GM23338 (cell line): ENCODE data around the gene DRGX. TPM values are rescaled to one million over a fixed set of nuclear protein-coding genes. Genes with fewer than 3 reads are reported as not detected.
A peak's percentile ranks its signal among the peaks of the same experiment; 100 is the strongest.

Source experiments
- ATAC-seq: fragments of 200-7000 bp; cut with Tn5 transposase; 3 replicates; pipeline ENCODE4 v1.9.1; 2020
- DNase-seq: peaks from one replicate; pipeline ENCODE4 v3.0.0-alpha.2; 2015; ENCODE audit warnings: low spot score
- H2AFZ ChIP-seq: fragments of 200-600 bp; sonication (generic); 2 replicates; pipeline ENCODE4 v1.8.0; 2016; ENCODE audit warnings: antibody characterized with exemption, mild to moderate bottlenecking, moderate library complexity
- H3F3A ChIP-seq: fragments of 200-600 bp; sonication (generic); replicated peaks from 2 replicates; pipeline ENCODE4 v1.8.0; 2017; ENCODE audit warnings: antibody characterized with exemption, mixed run types, low read depth
- H3K27ac ChIP-seq: fragments of 200-600 bp; sonication (generic); 2 replicates; pipeline ENCODE4 v1.6.1; 2016; ENCODE audit warnings: low read depth
- H3K27me3 ChIP-seq: fragments of 200-600 bp; sonication (generic); 2 replicates; pipeline ENCODE4 v1.8.0; 2016; ENCODE audit warnings: mild to moderate bottlenecking, mixed run types, moderate library complexity; ENCODE audit not compliant: insufficient read depth
- H3K36me3 ChIP-seq: fragments of 200-600 bp; sonication (generic); 2 replicates; pipeline ENCODE4 v1.8.0; 2016; ENCODE audit warnings: mild to moderate bottlenecking; ENCODE audit not compliant: insufficient read depth
- H3K4me1 ChIP-seq: fragments of 200-600 bp; sonication (generic); 2 replicates; pipeline ENCODE4 v1.8.0; 2016; ENCODE audit warnings: mild to moderate bottlenecking, moderate library complexity; ENCODE audit not compliant: insufficient read depth
- H3K4me2 ChIP-seq: fragments of 200-600 bp; sonication (generic); 2 replicates; pipeline ENCODE4 v1.7.1; 2017; ENCODE audit warnings: mixed run types
- H3K4me3 ChIP-seq: fragments of 200-600 bp; sonication (generic); 2 replicates; pipeline ENCODE4 v1.6.1; 2016; ENCODE audit warnings: mixed run types
- H3K79me2 ChIP-seq: fragments of 200-600 bp; sonication (generic); replicated peaks from 2 replicates; pipeline ENCODE4 v1.8.0; 2017; ENCODE audit warnings: mild to moderate bottlenecking; ENCODE audit not compliant: insufficient read depth
- H3K9me2 ChIP-seq: fragments of 200-600 bp; sonication (generic); 2 replicates; pipeline ENCODE4 v1.8.0; 2017; ENCODE audit not compliant: insufficient read depth
- H4K20me1 ChIP-seq: fragments of 200-600 bp; sonication (generic); replicated peaks from 2 replicates; pipeline ENCODE4 v1.8.0; 2017; ENCODE audit warnings: mild to moderate bottlenecking; ENCODE audit not compliant: insufficient read depth
- H3K27ac Mint-ChIP-seq: 2 replicates; pipeline ENCODE4 v1.8.0; 2020; ENCODE audit warnings: inconsistent platforms, mild to moderate bottlenecking, moderate library complexity, mixed read lengths
- H3K27me3 Mint-ChIP-seq: 3 replicates; pipeline ENCODE4 v1.8.0; 2022; ENCODE audit warnings: low read depth, mild to moderate bottlenecking, moderate library complexity, mixed read lengths, inconsistent platforms; ENCODE audit not compliant: insufficient read depth, poor library complexity
- H3K36me3 Mint-ChIP-seq: 3 replicates; pipeline ENCODE4 v1.8.0; 2021; ENCODE audit warnings: low read depth, mild to moderate bottlenecking, inconsistent platforms, moderate library complexity, mixed read lengths
- H3K4me1 Mint-ChIP-seq: 3 replicates; pipeline ENCODE4 v1.8.0; 2020; ENCODE audit warnings: mild to moderate bottlenecking, inconsistent platforms, mixed read lengths
- H3K4me3 Mint-ChIP-seq: 3 replicates; pipeline ENCODE4 v1.8.0; 2021; ENCODE audit warnings: moderate library complexity, mild to moderate bottlenecking, inconsistent platforms, mixed read lengths
- H3K9me3 Mint-ChIP-seq: 3 replicates; pipeline ENCODE4 v1.8.0; 2020; ENCODE audit warnings: moderate library complexity, mild to moderate bottlenecking, inconsistent platforms, mixed read lengths
- CREB1 ChIP-seq: fragments of 250-450 bp; sonication (Bioruptor Pico); IDR thresholded peaks from 2 replicates; pipeline ENCODE4 v1.5.0; 2020; ENCODE audit warnings: low read depth, mild to moderate bottlenecking, moderate library complexity
- ETS1 ChIP-seq: IDR thresholded peaks from 2 replicates; pipeline ENCODE4 v1.6.1; 2016; ENCODE audit warnings: antibody characterized with exemption
- EZH2 ChIP-seq: fragments of 200-600 bp; sonication (generic); IDR thresholded peaks from one replicate; pipeline ENCODE4 v1.8.0; 2017; ENCODE audit warnings: antibody characterized with exemption, mild to moderate bottlenecking, low read depth; ENCODE audit not compliant: unreplicated experiment
- EZH2phosphoT487 ChIP-seq: fragments of 200-600 bp; sonication (generic); IDR thresholded peaks from one replicate; pipeline ENCODE4 v1.8.1; 2018; ENCODE audit warnings: antibody characterized with exemption; ENCODE audit not compliant: unreplicated experiment
- JUNB ChIP-seq: IDR thresholded peaks from one replicate; pipeline ENCODE4 v1.6.1; 2016; ENCODE audit warnings: antibody characterized with exemption; ENCODE audit not compliant: unreplicated experiment
- NANOG ChIP-seq: IDR thresholded peaks from 2 replicates; pipeline ENCODE4 v1.6.1; 2016; ENCODE audit warnings: antibody characterized with exemption, borderline replicate concordance
- REST ChIP-seq: IDR thresholded peaks from one replicate; pipeline ENCODE4 v1.6.1; 2018; ENCODE audit warnings: antibody characterized with exemption; ENCODE audit not compliant: unreplicated experiment
- STAT1 ChIP-seq: IDR thresholded peaks from one replicate; pipeline ENCODE4 v1.6.1; 2016; ENCODE audit warnings: antibody characterized with exemption; ENCODE audit not compliant: unreplicated experiment
- ZNF114 ChIP-seq: fragments of 250-450 bp; sonication (Bioruptor Pico); IDR thresholded peaks from 2 replicates; pipeline ENCODE4 v1.5.0; 2020; ENCODE audit warnings: mild to moderate bottlenecking, moderate library complexity
- ZNF331 ChIP-seq: fragments of 250-450 bp; sonication (Bioruptor Pico); IDR thresholded peaks from 2 replicates; pipeline ENCODE4 v1.5.0; 2020; ENCODE audit warnings: low read depth, mild to moderate bottlenecking, moderate library complexity
- polyA plus RNA-seq: library from polyadenylated mRNA; unstranded; fragments of >200 nt; fragmentation: Nextera tagmentation; extraction: Ambion mirVana; gene quantifications from 2 replicates; pipeline ENCODE4 v1.2.1, GENCODE V29; 2016
- total RNA-seq: library from RNA; depleted of rRNA; stranded (reverse); fragments of >200 nt; shearing (Covaris generic); gene quantifications from 2 replicates; pipeline ENCODE4 v1.2.3, GENCODE V29; 2014

Gene DRGX
- total and polyA plus RNA-seq, 2 experiments from 2014 or later: not detected

DNA sequence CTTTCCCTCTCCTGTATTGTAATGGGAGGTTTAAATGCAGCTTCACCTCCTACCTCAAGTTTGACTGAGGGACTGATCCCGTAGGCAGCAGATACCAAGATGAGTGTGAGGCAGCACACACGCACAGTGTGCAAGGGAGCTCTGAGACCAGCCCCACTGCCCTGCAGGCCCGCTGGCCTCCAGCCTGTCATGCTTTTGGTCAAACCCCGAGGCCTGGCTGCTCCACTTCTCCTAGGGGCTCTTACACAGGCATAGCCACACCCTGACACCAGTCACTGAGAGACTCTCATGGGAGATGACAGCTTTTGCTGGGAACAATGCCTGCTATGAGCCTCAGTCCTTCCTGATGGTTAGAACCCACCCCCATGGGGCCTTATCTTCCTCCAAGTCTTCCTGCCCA, 27.6 kb downstream of the DRGX start:
- H3K27ac Mint-ChIP-seq: no peak overlapping the region
- no peak overlapping the region for H3K4me3 ChIP-seq

DNA sequence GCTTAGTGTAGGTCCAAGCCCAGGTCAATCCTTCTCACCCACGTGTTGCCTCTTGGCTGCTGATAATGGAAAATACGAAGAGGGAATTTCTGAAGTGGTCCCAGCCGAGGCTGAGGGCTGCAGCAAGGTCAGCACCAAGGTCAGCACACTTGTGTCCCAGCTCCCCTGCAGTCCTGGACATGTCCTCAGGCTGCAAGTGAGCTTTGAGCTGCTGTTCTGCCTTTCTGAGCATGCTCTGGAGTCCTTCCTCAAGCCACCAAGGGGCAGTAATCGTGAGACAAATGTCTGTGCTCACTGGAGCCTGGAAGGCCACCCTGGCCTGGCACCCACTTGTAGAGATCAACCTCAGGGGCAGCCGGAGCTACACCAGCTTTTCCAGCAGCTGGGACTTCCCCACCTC, 28.3 kb downstream of the DRGX start:
- Histone ChIP-seq H3K4me3 (no peak overlapping the region), H3K36me3 (no peaks in the 10 kb centered on the region), H3K27ac (no peak overlapping the region), H3K4me2 (no peak overlapping the region), H3K9me2 (0 out of 2 replicates have a peak, but pooled peaks cover 3% of the 10 kb centered on the region), H3K27me3 (no peaks in the 10 kb centered on the region), H3K4me1 (0 out of 2 replicates have a peak, but pooled peaks cover under 1% of the 10 kb centered on the region), H3F3A (no peaks in the 10 kb centered on the region), H2AFZ (no peak overlapping the region), H3K79me2 (no peaks in the 10 kb centered on the region), H4K20me1 (no peaks in the 10 kb centered on the region)
- Mint-ChIP-seq H3K4me1 (peaks cover 3% of the 10 kb centered on the region; the same call in 2 of the 3 replicates), H3K4me3 (no peak overlapping the region), H3K27ac (no peak overlapping the region), H3K36me3 (no peaks in the 10 kb centered on the region), H3K27me3 (peaks cover 11% of the 10 kb centered on the region), H3K9me3 (no peaks in the 10 kb centered on the region)
- TF ChIP-seq EZH2phosphoT487: no peak
- no peak for TF ChIP-seq ZNF114 (CRISPR knock-in tag)
- no peak for TF ChIP-seq ZNF331 (CRISPR knock-in tag)
- peak; percentile 72 for TF ChIP-seq REST
- peak; percentile 83 for ATAC-seq
- peak; percentile 26 for DNase-seq

More for the DNA sequence above, 27.6 kb downstream of the DRGX start:
- DNase-seq: no peak
- Mint-ChIP-seq H3K9me3 (no peaks in the 10 kb centered on the region), H3K36me3 (no peaks in the 10 kb centered on the region), H3K4me1 (peaks cover 3% of the 10 kb centered on the region; the same call in 2 of the 3 replicates), H3K27me3 (peaks cover 11% of the 10 kb centered on the region), H3K4me3 (no peak overlapping the region)
- no peak for TF ChIP-seq NANOG
- TF ChIP-seq ZNF331 (CRISPR knock-in tag): no peak
- no peak for TF ChIP-seq ETS1
- TF ChIP-seq STAT1: no peak
- no peak for TF ChIP-seq REST
- TF ChIP-seq CREB1: no peak
- TF ChIP-seq JUNB: no peak
- TF ChIP-seq EZH2: no peak
- no peaks in the 10 kb centered on the region for H3F3A ChIP-seq
- ATAC-seq: no peak
- H3K27ac ChIP-seq: no peak overlapping the region
- H3K9me2 ChIP-seq: 0 out of 2 replicates have a peak, but pooled peaks cover 3% of the 10 kb centered on the region
- H3K36me3 ChIP-seq: no peaks in the 10 kb centered on the region
- no peak overlapping the region for H3K4me2 ChIP-seq
- no peak overlapping the region for H2AFZ ChIP-seq
- H3K4me1 ChIP-seq: no peaks in the 10 kb centered on the region
- no peaks in the 10 kb centered on the region for H4K20me1 ChIP-seq
- no peaks in the 10 kb centered on the region for H3K79me2 ChIP-seq
- H3K27me3 ChIP-seq: no peaks in the 10 kb centered on the region
